HUDEP-2 (cell line): ENCODE data around the gene DAAM2.
A peak's percentile ranks its signal among the peaks of the same experiment; 100 is the strongest.

Source experiments
- DNase-seq, 76 experiments: peaks; one replicate each; lab custom pipeline; 2025; ENCODE audit not compliant: unreplicated experiment in 76 of 76; lab: John Stamatoyannopoulos, UW

The DAAM2 gene

GRCh38 chr6:39843305-39844020 is 51.3 kb downstream of the DAAM2 start:
- no peak for DNase-seq

GRCh38 chr6:39844866-39845265 is 52.7 kb downstream of the DAAM2 start:
- DNase-seq: no peak

GRCh38 chr6:39847221-39847620 is 55.0 kb downstream of the DAAM2 start:
- DNase-seq: no peak

GRCh38 chr6:39848171-39848570 is 56.0 kb downstream of the DAAM2 start:
- DNase-seq: no peak

GRCh38 chr6:39849228-39849627 is 57.1 kb downstream of the DAAM2 start:
- DNase-seq: no peak

- DNase-seq: no peak
Observed at GRCh38 chr6:39849764-39850163, 57.6 kb downstream of the DAAM2 start.

- no peak for DNase-seq
Observed at GRCh38 chr6:39850736-39851297, 58.6 kb downstream of the DAAM2 start.

GRCh38 chr6:39851331-39851730 is 59.2 kb downstream of the DAAM2 start:
- DNase-seq: no peak

GRCh38 chr6:39852324-39852723 is 60.1 kb downstream of the DAAM2 start:
- DNase-seq: no peak

GRCh38 chr6:39853604-39854003 is 61.4 kb downstream of the DAAM2 start:
- no peak for DNase-seq

GRCh38 chr6:39855356-39855995 is 63.3 kb downstream of the DAAM2 start:
- DNase-seq: no peak

- no peak for DNase-seq
Observed at GRCh38 chr6:39859025-39859424, 66.8 kb downstream of the DAAM2 start.

- DNase-seq: no peak
Observed at GRCh38 chr6:39861663-39862062, 69.5 kb downstream of the DAAM2 start.

- DNase-seq: peak in 61 of 76 experiments; percentile 4 to 77 (median 50)
Observed at GRCh38 chr6:39865011-39865888, 73.1 kb downstream of the DAAM2 start.

GRCh38 chr6:39867592-39867991 is 75.4 kb downstream of the DAAM2 start:
- DNase-seq: no peak

GRCh38 chr6:39870950-39871349 is 78.8 kb downstream of the DAAM2 start:
- peak in 1 of 76 experiments; percentile 4 for DNase-seq

GRCh38 chr6:39873439-39873838 is 81.3 kb downstream of the DAAM2 start:
- DNase-seq: no peak

- no peak for DNase-seq
Observed at GRCh38 chr6:39876111-39876510, 83.9 kb downstream of the DAAM2 start.

GRCh38 chr6:39876826-39877225 is 84.7 kb downstream of the DAAM2 start:
- DNase-seq: no peak

GRCh38 chr6:39879535-39879934 is 87.4 kb downstream of the DAAM2 start:
- no peak for DNase-seq

- no peak for DNase-seq
Observed at GRCh38 chr6:39880594-39880993, 88.4 kb downstream of the DAAM2 start.
